Measurements from ENCODE around the gene HOXC13. TPM values are rescaled to one million over a fixed set of nuclear protein-coding genes. Genes with fewer than 3 reads are reported as not detected.

The HOXC13 gene
- total and polyA plus RNA-seq, 9 of the 15 experiments (the other 6 are each of a cell fraction or from before 2014, with no cell fraction given) = 0.03 to 0.29 (median 0.17) TPM; not detected in 2

DNA sequence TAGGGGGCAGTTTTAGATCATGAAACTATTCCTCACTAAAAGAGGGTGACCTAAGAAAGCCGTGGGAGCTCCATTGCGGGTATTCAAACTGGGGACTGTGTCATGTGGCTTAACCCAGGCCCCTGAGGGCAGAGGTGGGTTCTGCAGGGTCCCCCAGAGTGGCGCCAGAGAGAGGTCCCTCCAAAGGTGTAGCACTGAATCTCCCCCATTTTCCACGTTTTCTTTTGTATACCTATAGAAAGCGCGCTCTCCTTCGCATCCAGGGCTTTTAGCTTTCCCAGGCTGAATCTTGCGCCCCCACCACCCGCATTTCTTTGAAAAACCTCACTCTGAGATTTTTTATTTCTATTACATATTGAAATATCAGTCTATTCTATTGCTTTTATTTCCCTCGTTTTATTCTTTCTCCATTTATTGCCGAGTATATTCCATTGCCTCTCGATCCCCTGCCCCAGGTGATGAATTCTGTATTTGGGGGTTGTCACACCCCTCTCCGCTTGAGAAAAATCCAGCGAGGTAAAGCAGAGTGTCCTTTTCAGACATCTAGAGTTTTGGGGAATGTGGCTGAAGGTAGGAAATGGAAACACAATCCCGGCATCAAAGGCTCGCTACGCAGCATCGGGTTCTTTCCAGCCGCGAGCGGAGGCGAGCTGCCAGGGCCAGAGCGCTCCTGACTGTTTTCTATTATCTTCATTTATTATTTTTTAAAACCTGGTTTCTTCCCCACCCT lies 870 bp upstream of the HOXC13 start:
- FAIRE-seq (no peak), DNase-seq (ENCODE audit: extremely low read depth in 1 of 4, low spot score in 3 of 4) (no peak), ATAC-seq (no peak)
- POLR2A ChIA-PET = interaction anchor here (0.5 to 1.1 kb wide), 3 partner anchors 11 to 417 kb away, joined by 3 to 6 read pairs (median 5); partner anchors contain the start of gene HOXC12
- in situ Hi-C loops (cut with MboI) = no loop called here
- Histone ChIP-seq H3K4me3 (no peak overlapping the region), H3K36me3 (ENCODE audit: control insufficient read depth, insufficient read depth, low read length) (no peaks in the 10 kb centered on the region), H3K27me3 (ENCODE audit: control insufficient read depth in 2 of 2, insufficient read depth in 2 of 2, low read length in 2 of 2) (peaks cover 29 to 63% of the 10 kb centered on the region in 2 experiments), H4K20me1 (replicated peaks; ENCODE audit: control insufficient read depth, insufficient read depth, low read length) (no peaks in the 10 kb centered on the region), H3K9me1 (ENCODE audit: control insufficient read depth, insufficient read depth, low read length) (no peaks in the 10 kb centered on the region), H3K4me1 (replicated peaks in 1 of 2; ENCODE audit: control insufficient read depth in 2 of 2, insufficient read depth in 2 of 2, low read length in 2 of 2) (peaks cover 0 to 24% of the 10 kb centered on the region in 2 experiments; a peak in 2 of 5 replicates), H3K9ac (ENCODE audit: insufficient read depth in 1 of 2, low read depth in 2 of 2, low read length in 2 of 2) (no peak overlapping the region), H3K27ac (ENCODE audit: extremely low read depth, low read depth, low read length) (no peak overlapping the region), H2AFZ (ENCODE audit: low read depth, low read length) (no peak overlapping the region), H3K79me2 (ENCODE audit: control insufficient read depth, insufficient read depth, low read length) (no peaks in the 10 kb centered on the region), H3K4me2 (ENCODE audit: insufficient read depth, low read length) (no peak overlapping the region), H3K9me3 (replicated peaks; ENCODE audit: control insufficient read depth, insufficient read depth, low read depth, low read length) (no peaks in the 10 kb centered on the region)
- WGBS (ENCODE audit: insufficient coverage, low coverage, missing lambda C conversion rate) = 54% methylated on average over 23 of the region's 23 CpGs
- CTCF ChIA-PET (ENCODE audit: low intra/inter-chr PET ratio) = interaction anchor here (0.6 kb wide), 1 partner anchor 699 kb away, joined by 3 read pairs; no protein-coding TSS in a partner anchor
- intact Hi-C loops (cut with micrococcal nuclease) = no loop called here
- TF ChIP-seq, protein P1, sequence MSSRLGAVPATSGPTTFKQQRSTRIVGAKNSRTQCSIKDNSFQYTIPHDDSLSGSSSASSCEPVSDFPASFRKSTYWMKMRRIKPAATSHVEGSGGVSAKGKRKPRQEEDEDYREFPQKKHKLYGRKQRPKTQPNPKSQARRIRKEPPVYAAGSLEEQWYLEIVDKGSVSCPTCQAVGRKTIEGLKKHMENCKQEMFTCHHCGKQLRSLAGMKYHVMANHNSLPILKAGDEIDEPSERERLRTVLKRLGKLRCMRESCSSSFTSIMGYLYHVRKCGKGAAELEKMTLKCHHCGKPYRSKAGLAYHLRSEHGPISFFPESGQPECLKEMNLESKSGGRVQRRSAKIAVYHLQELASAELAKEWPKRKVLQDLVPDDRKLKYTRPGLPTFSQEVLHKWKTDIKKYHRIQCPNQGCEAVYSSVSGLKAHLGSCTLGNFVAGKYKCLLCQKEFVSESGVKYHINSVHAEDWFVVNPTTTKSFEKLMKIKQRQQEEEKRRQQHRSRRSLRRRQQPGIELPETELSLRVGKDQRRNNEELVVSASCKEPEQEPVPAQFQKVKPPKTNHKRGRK (tag; IDR thresholded peaks at IDR 0.05) = peak; percentile 34; the same call in 1 of the 2 replicates
- TF ChIP-seq PRPF4 (IDR thresholded peaks at IDR 0.05; ENCODE audit: insufficient read depth, low read depth, low read length, poor library complexity, severe bottlenecking) = no peak
- BruUV-seq (replicated peaks) = no TSS peak

Data from K562 (cell line).